ENCODE data around the gene SLC7A11. TPM values are rescaled to one million over a fixed set of nuclear protein-coding genes. Genes with fewer than 3 reads are reported as not detected.

The SLC7A11 gene
- total RNA-seq = 0.27 TPM

GRCh38 chr4:138242076-138242833 lies at the start of gene SLC7A11:
TSS of gene SLC7A11 (minus strand) at chr4:138242349. CDS start at chr4:138242069, 280 bp downstream.
- peak in 2 of 3 donors; percentile 91 to 97 for DNase-seq (ENCODE audit: low read depth in 2 of 3, low spot score in 2 of 3)

- no peak for DNase-seq (ENCODE audit: low read depth in 2 of 3, low spot score in 2 of 3)
Measured at GRCh38 chr4:138291431-138291830, 49.3 kb upstream of the SLC7A11 start.

GRCh38 chr4:138290805-138291204 lies 48.7 kb upstream of the SLC7A11 start:
- DNase-seq (ENCODE audit: low read depth in 2 of 3, low spot score in 2 of 3) = no peak

- DNase-seq (ENCODE audit: low read depth in 2 of 3, low spot score in 2 of 3) = no peak
Measured at GRCh38 chr4:138279286-138279685, 37.1 kb upstream of the SLC7A11 start.

- no peak for DNase-seq (ENCODE audit: low read depth in 2 of 3, low spot score in 2 of 3)
Measured at GRCh38 chr4:138277133-138277532, 35.0 kb upstream of the SLC7A11 start.

- no peak for DNase-seq (ENCODE audit: low read depth in 2 of 3, low spot score in 2 of 3)
Measured at GRCh38 chr4:138275963-138276621, 33.9 kb upstream of the SLC7A11 start.

GRCh38 chr4:138275216-138275615 lies 33.1 kb upstream of the SLC7A11 start:
- DNase-seq (ENCODE audit: low read depth in 2 of 3, low spot score in 2 of 3) = no peak

GRCh38 chr4:138269175-138269574 lies 27.0 kb upstream of the SLC7A11 start:
- DNase-seq (ENCODE audit: low read depth in 2 of 3, low spot score in 2 of 3) = no peak

- DNase-seq (ENCODE audit: low read depth in 2 of 3, low spot score in 2 of 3) = no peak
Measured at GRCh38 chr4:138267835-138268234, 25.7 kb upstream of the SLC7A11 start.

GRCh38 chr4:138266948-138267347 lies 24.8 kb upstream of the SLC7A11 start:
- DNase-seq (ENCODE audit: low read depth in 2 of 3, low spot score in 2 of 3) = no peak

- no peak for DNase-seq (ENCODE audit: low read depth in 2 of 3, low spot score in 2 of 3)
Measured at GRCh38 chr4:138263247-138263816, 21.2 kb upstream of the SLC7A11 start.

GRCh38 chr4:138262469-138262868 lies 20.3 kb upstream of the SLC7A11 start:
- DNase-seq (ENCODE audit: low read depth in 2 of 3, low spot score in 2 of 3) = no peak

- no peak for DNase-seq (ENCODE audit: low read depth in 2 of 3, low spot score in 2 of 3)
Measured at GRCh38 chr4:138262030-138262429, 19.9 kb upstream of the SLC7A11 start.

GRCh38 chr4:138259824-138260223 lies 17.7 kb upstream of the SLC7A11 start:
- no peak for DNase-seq (ENCODE audit: low read depth in 2 of 3, low spot score in 2 of 3)

- DNase-seq (ENCODE audit: low read depth in 2 of 3, low spot score in 2 of 3) = no peak
Measured at GRCh38 chr4:138259271-138259670, 17.1 kb upstream of the SLC7A11 start.

- no peak for DNase-seq (ENCODE audit: low read depth in 2 of 3, low spot score in 2 of 3)
Measured at GRCh38 chr4:138256608-138257007, 14.5 kb upstream of the SLC7A11 start.

- no peak for DNase-seq (ENCODE audit: low read depth in 2 of 3, low spot score in 2 of 3)
Measured at GRCh38 chr4:138255917-138256597, 13.9 kb upstream of the SLC7A11 start.

- DNase-seq (ENCODE audit: low read depth in 2 of 3, low spot score in 2 of 3) = no peak
Measured at GRCh38 chr4:138252551-138252950, 10.4 kb upstream of the SLC7A11 start.

GRCh38 chr4:138251938-138252337 lies 9.8 kb upstream of the SLC7A11 start:
- no peak for DNase-seq (ENCODE audit: low read depth in 2 of 3, low spot score in 2 of 3)

- no peak for DNase-seq (ENCODE audit: low read depth in 2 of 3, low spot score in 2 of 3)
Measured at GRCh38 chr4:138249132-138249531, 7.0 kb upstream of the SLC7A11 start.

GRCh38 chr4:138248058-138248457 lies 5.9 kb upstream of the SLC7A11 start:
- DNase-seq (ENCODE audit: low read depth in 2 of 3, low spot score in 2 of 3) = no peak
